K562 (cell line): ENCODE results near the gene EVI5L. TPM values are rescaled to one million over a fixed set of nuclear protein-coding genes. Genes with fewer than 3 reads are reported as not detected.
A peak's percentile ranks its signal among the peaks of the same experiment; 100 is the strongest.

Experiments used
- AFF1 ChIP-seq, 2 experiments: fragments of 450-650 bp; IDR thresholded peaks; 2 replicates each; pipeline ENCODE4 v1.6.1; 2018; ENCODE audit warnings: mild to moderate bottlenecking in 2 of 2, low read depth in 1 of 2; ENCODE audit not compliant: partially characterized antibody in 2 of 2
- DEAF1 ChIP-seq: fragments of 450-650 bp; formaldehyde crosslinking; IDR thresholded peaks from 2 replicates; pipeline ENCODE4 v1.4.0; 2020; ENCODE audit warnings: mild to moderate bottlenecking, moderate library complexity
- DLX4 ChIP-seq: fragments of 250-450 bp; sonication (Bioruptor Pico); IDR thresholded peaks from 2 replicates; pipeline ENCODE4 v1.6.1; 2021; ENCODE audit warnings: mild to moderate bottlenecking
- GTF2E2 ChIP-seq: fragments of 200-800 bp; sonication (Bioruptor generic); IDR thresholded peaks from 2 replicates; pipeline ENCODE4 v1.6.1; 2016; ENCODE audit warnings: missing genetic modification characterization, missing compliant biosample characterization
- KDM1A ChIP-seq, 2 experiments: fragments of 450-650 bp; IDR thresholded peaks; 2 replicates each; pipeline ENCODE4 v1.6.1; 2016; ENCODE audit warnings: mild to moderate bottlenecking in 2 of 2
- MAX ChIP-seq: sonication (generic); formaldehyde crosslinking; IDR thresholded peaks from 2 replicates; pipeline ENCODE4 v1.9.0; 2022; ENCODE audit warnings: mild to moderate bottlenecking, missing genetic modification reagents
- MIER1 ChIP-seq: fragments of 450-650 bp; IDR thresholded peaks from 2 replicates; pipeline ENCODE4 v1.6.1; 2016; ENCODE audit warnings: antibody characterized with exemption, mild to moderate bottlenecking, low read depth
- NKRF ChIP-seq: fragments of 450-650 bp; IDR thresholded peaks from 2 replicates; pipeline ENCODE4 v1.6.1; 2016; ENCODE audit warnings: borderline replicate concordance
- NR3C1 ChIP-seq: sonication (generic); formaldehyde crosslinking; IDR thresholded peaks from 2 replicates; pipeline ENCODE4 v1.8.1; 2022; ENCODE audit warnings: missing genetic modification reagents
- PHF8 ChIP-seq: fragments of 200-600 bp; sonication (generic); IDR thresholded peaks from 2 replicates; pipeline ENCODE4 v1.6.1; 2012; ENCODE audit warnings: mixed run types, mild to moderate bottlenecking, inconsistent platforms, low read length, moderate library complexity, borderline replicate concordance
- PML ChIP-seq: IDR thresholded peaks from 2 replicates; pipeline ENCODE4 v1.6.1; 2012; ENCODE audit warnings: low read length, inconsistent platforms
- PURB ChIP-seq: sonication (generic); formaldehyde crosslinking; IDR thresholded peaks from 2 replicates; pipeline ENCODE4 v1.9.0; 2021; ENCODE audit warnings: low read depth, mild to moderate bottlenecking, missing genetic modification reagents
- SRF ChIP-seq, 2 experiments: fragments of 250-450, 450-650 bp in 1 of 2; sonication (Bioruptor Pico) in 1 of 2; sonication (generic) in 1 of 2; formaldehyde crosslinking; IDR thresholded peaks; 2 replicates each; pipeline versions ENCODE4 v1.5.0 to v1.5.1; 2020 to 2022; ENCODE audit warnings: mild to moderate bottlenecking in 1 of 2, missing genetic modification reagents in 1 of 2
- SUPT5H ChIP-seq: fragments of 450-650 bp; IDR thresholded peaks from 2 replicates; pipeline ENCODE4 v1.6.1; 2016
- TCF7 ChIP-seq: sonication (generic); IDR thresholded peaks from 2 replicates; pipeline ENCODE4 v1.6.1; 2016; ENCODE audit warnings: antibody characterized with exemption, borderline replicate concordance
- USF1 ChIP-seq: sonication (generic); formaldehyde crosslinking; IDR thresholded peaks from 2 replicates; pipeline ENCODE4 v1.9.0; 2022; ENCODE audit warnings: mild to moderate bottlenecking, missing genetic modification reagents
- YBX1 ChIP-seq: fragments of 450-650 bp; IDR thresholded peaks from 2 replicates; pipeline ENCODE4 v1.7.1; 2016; ENCODE audit warnings: mild to moderate bottlenecking
- ZNF253 ChIP-seq: fragments of 250-450 bp; sonication (Bioruptor Pico); conservative IDR thresholded peaks from 2 replicates; pipeline ENCODE4 v1.6.1; 2021; ENCODE audit warnings: mild to moderate bottlenecking
- polyA plus RNA-seq, 8 experiments: library from polyadenylated mRNA; depleted of rRNA in 4 of 8; stranded (reverse) in 5 of 8; unstranded in 3 of 8; fragments of >200 nt; fragmentation: Nextera tagmentation in 2 of 8; fragmentation: Illumina TruSeq in 1 of 8; extraction: Ambion mirVana in 2 of 8; extraction: Trizol in 1 of 8; gene quantifications; 2 replicates each; pipeline versions ENCODE4 v1.2.1 to v1.2.3, GENCODE V29; 2011 to 2014; ENCODE audit warnings: inconsistent platforms in 1 of 8, missing spikeins in 1 of 8
- total RNA-seq, 7 experiments: library from RNA; depleted of rRNA in 6 of 7; stranded (reverse); fragments of >200 nt in 6 of 7; fragmentation: Illumina TruSeq in 2 of 7; extraction: Trizol in 2 of 7; gene quantifications; 2 replicates each; pipeline versions ENCODE4 v1.2.1 to v1.2.3, GENCODE V29; 2011 to 2021; ENCODE audit warnings: low replicate concordance in 1 of 7

Gene EVI5L
- total and polyA plus RNA-seq, 9 of the 15 experiments (the other 6 are each of a cell fraction or from before 2014, with no cell fraction given) = 0.69 to 1.8 (median 1.2) TPM; not detected in 2

GRCh38 chr19:7858109-7858770, 28.2 kb downstream of the EVI5L start (continued):
- TF ChIP-seq USF1 (no peak), DEAF1 (CRISPR knock-in tag) (no peak), DLX4 (no peak), NR3C1 (CRISPR knock-in tag) (no peak), YBX1 (no peak), GTF2E2 (tag) (no peak), SRF (CRISPR knock-in tag; IDR thresholded peaks at IDR 0.05) (no peak), PHF8 (peak; percentile 34; the same call in 1 of the 2 replicates), AFF1 (IDR thresholded peaks at IDR 0.05; ENCODE audit: low read depth in 1 of 2, partially characterized antibody in 2 of 2) (no peak), PURB (CRISPR knock-in tag) (no peak), ZNF253 (CRISPR knock-in tag) (no peak), PML (no peak), TCF7 (no peak), KDM1A (IDR thresholded peaks at IDR 0.05) (no peak), NKRF (no peak), SUPT5H (peak; percentile 48; the same call in 1 of the 2 replicates), MIER1 (no peak), MAX (CRISPR knock-in tag) (no peak)
